Stomach (tissue), 9 donors: ENCODE measurements around the gene MCF2L. TPM values are rescaled to one million over a fixed set of nuclear protein-coding genes. Genes with fewer than 3 reads are reported as not detected.

ENCODE experiments used
- DNase-seq, 2 donors: peaks; one replicate each; pipeline versions ENCODE4 v3.0.0 to v3.0.0-alpha.2; 2013 to 2019
- H3K27ac ChIP-seq, 5 donors: fragments of 200-600 bp in 4 of 5; sonication (generic) in 4 of 5; one replicate each; pipeline ENCODE4 v1.5.1; 2013 to 2019; ENCODE audit warnings: mild to moderate bottlenecking in 1 of 5, moderate library complexity in 1 of 5
- H3K27me3 ChIP-seq, 3 donors: fragments of 200-600 bp; sonication (generic); one replicate each; pipeline ENCODE4 v1.5.1; 2017 to 2019; ENCODE audit warnings: mixed run types in 1 of 3
- H3K36me3 ChIP-seq, 4 donors: fragments of 200-600 bp; sonication (generic); 1 replicate in 3 of 4; 2 replicates in 1 of 4; pipeline ENCODE4 v1.5.1; 2016 to 2019
- H3K4me1 ChIP-seq, 4 donors: fragments of 200-600 bp; sonication (generic); one replicate each; pipeline ENCODE4 v1.5.1; 2016 to 2019
- H3K4me3 ChIP-seq, 4 donors: fragments of 200-600 bp; sonication (generic) in 3 of 4; one replicate each; pipeline ENCODE4 v1.5.1; 2016 to 2019; ENCODE audit warnings: mild to moderate bottlenecking in 1 of 4
- H3K9me3 ChIP-seq, 4 donors: fragments of 200-600 bp; sonication (generic); one replicate each; pipeline ENCODE4 v1.5.1; 2016 to 2019
- CTCF ChIP-seq, 7 experiments: fragments of 450-650 bp in 4 of 7; fragments of 200-600 bp in 3 of 7; sonication (generic) in 3 of 7; IDR thresholded peaks; one replicate each; pipeline ENCODE4 v1.5.1; 2016 to 2019; ENCODE audit warnings: antibody characterized with exemption in 7 of 7, control low read depth in 2 of 7, mild to moderate bottlenecking in 1 of 7
- EP300 ChIP-seq: sonication (generic); formaldehyde crosslinking; IDR thresholded peaks from one replicate; pipeline ENCODE4 v1.6.1; 2017; ENCODE audit warnings: antibody characterized with exemption
- POLR2A ChIP-seq, 4 donors: fragments of 450-650 bp; IDR thresholded peaks; one replicate each; pipeline ENCODE4 v1.6.1; 2016; ENCODE audit warnings: antibody characterized with exemption in 4 of 4, control low read depth in 2 of 4, mild to moderate bottlenecking in 1 of 4, moderate library complexity in 1 of 4
- POLR2AphosphoS5 ChIP-seq, 3 donors: sonication (generic); formaldehyde crosslinking; IDR thresholded peaks; one replicate each; pipeline ENCODE4 v1.6.1; 2016; ENCODE audit warnings: antibody characterized with exemption in 3 of 3
- WGBS, 5 donors: extraction: QIAGEN DNeasy Blood & Tissue Kit in 3 of 5; methylation state at CpG; one replicate each; pipeline versions ENCODE4 v1.1.5 to v1.1.7; 2013 to 2018; 5-methylcytosine and 5-hydroxymethylcytosine counted together
- intact Hi-C: fragments of 100-400 bp; cut with DNase I; formaldehyde crosslinking; loops from one replicate; pipeline ENCODE4 v1.15.1; 2023; ENCODE audit warnings: low total_unique reads
- polyA plus RNA-seq, 3 donors: library from polyadenylated mRNA; stranded (reverse); fragments of 200-250 nt; gene quantifications; one replicate each; pipeline ENCODE4 v1.2.3, GENCODE V29; 2013
- total RNA-seq, 5 donors: library from RNA; depleted of rRNA; stranded (reverse); fragments of >200 nt; gene quantifications; one replicate each; pipeline versions ENCODE4 v1.1.0 to v1.2.3, GENCODE V29; 2014 to 2016
- donor health status: healthy with polysubstance abuse.
- donor health status: Bipolar disorder and iron deficiency.
- donor health status: healthy.

Gene MCF2L
- total and polyA plus RNA-seq, 8 donors, result 10.8 to 363 (median 39.4) TPM

- Histone ChIP-seq H3K4me3 (no peak overlapping the region), H3K4me1 (peaks cover 0 to 27% (median 7%) of the 10 kb centered on the region in 4 donors), H3K36me3 (no peaks in the 10 kb centered on the region), H3K27me3 (peaks cover 0 to 13% (median 0%) of the 10 kb centered on the region in 3 donors), H3K27ac (peak overlapping the region; percentile 6 to 62 (median 61)), H3K9me3 (no peaks in the 10 kb centered on the region)
- intact Hi-C loops, result no loop called here
- TF ChIP-seq CTCF (IDR thresholded peaks at IDR 0.05) (no peak), POLR2AphosphoS5 (IDR thresholded peaks at IDR 0.05) (peak in 1 of 3 donors; percentile 25)
- 79 to 87% (median 84%) methylated on average over 28 to 29 of the region's 29 CpGs for WGBS, 5 donors
- peak in 1 of 2 donors; percentile 35 for DNase-seq
Observed at GRCh38 chr13:112958127-112958989, 10.7 kb upstream of the MCF2L start.

DNA sequence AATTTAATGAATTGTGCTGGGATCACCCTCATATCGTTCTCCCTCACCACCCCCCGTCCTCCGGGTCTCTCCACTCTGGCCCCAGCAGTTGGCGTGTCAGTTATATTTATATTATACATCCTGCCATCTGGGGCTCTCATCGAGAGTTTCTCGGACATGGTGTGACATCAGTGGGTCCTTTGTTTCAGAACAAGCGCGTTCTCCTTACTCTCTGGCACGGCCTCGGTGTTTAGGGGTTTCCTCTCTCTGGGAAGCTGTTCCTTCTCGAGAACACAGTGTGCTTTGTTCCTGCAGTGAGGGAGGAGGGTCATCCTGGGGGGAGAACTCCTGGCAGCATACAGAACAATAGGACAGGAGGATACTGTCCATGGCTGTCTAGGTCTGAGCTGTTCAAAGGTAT, 9.8 kb upstream of the MCF2L start:
- H3K27ac ChIP-seq, result peak overlapping the region in 4 of 5 donors; percentile 58 to 62 (median 61)
- 59 to 78% (median 72%) methylated on average over 11 of the region's 11 CpGs for WGBS, 5 donors
- intact Hi-C loops, result no loop called here

DNA sequence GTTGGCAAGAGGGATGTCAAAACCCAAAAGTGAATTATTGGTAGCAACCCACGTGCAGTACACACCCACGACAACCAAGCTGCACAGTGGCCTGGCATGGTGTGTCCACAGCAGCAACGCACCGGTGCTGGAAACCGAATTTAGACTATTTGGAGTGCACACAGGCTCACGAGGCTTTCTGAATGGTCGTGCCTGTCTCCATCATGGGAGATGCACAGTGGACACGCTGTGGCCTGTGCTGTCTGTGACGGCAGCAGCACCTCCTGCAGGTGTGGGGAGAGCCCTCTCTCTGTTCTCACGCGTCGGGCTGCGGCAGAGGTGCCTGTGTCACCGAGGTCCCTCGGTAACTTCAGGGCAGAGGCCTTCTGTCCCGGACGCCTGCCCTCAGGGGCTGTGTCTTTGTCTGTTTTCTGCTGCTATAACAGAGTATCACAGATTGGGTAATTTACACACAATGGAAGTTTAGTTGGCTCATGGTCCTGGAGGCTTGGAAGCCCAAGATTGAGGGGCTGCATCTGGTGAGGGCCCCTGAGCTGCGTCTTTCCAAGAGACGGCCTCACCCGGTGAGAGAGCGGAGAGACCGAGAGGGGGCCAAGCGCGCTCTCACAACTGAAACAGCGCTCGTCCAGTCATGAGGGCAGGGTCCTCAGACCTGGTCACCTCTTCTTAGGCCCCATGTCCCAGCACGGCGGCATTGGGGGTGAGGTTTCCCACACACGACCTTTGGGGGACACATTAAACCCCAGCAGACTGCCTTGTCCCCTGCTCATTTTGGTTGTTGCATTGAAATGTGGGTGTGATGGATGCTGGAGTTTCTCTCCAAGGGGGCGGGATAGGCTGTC, 9.1 kb upstream of the MCF2L start:
- H3K27ac ChIP-seq, result peak overlapping the region; percentile 16 to 53 (median 47)
- intact Hi-C loops, result no loop called here
- WGBS, 5 donors, result 86 to 94% (median 90%) methylated on average over 21 to 30 of the region's 30 CpGs
- no peak for DNase-seq
- peaks cover 0 to 14% (median 0%) of the 10 kb centered on the region in 3 donors for H3K27me3 ChIP-seq
- no peaks in the 10 kb centered on the region for H3K9me3 ChIP-seq
- peaks cover 0 to 11% (median 0%) of the 10 kb centered on the region in 4 donors for H3K4me1 ChIP-seq
- no peak overlapping the region for H3K4me3 ChIP-seq
- no peaks in the 10 kb centered on the region for H3K36me3 ChIP-seq
- TF ChIP-seq POLR2A (IDR thresholded peaks at IDR 0.05) (no peak), EP300 (no peak), CTCF (IDR thresholded peaks at IDR 0.05) (no peak)

More for the DNA sequence above, 9.8 kb upstream of the MCF2L start:
- Histone ChIP-seq H3K36me3 (no peaks in the 10 kb centered on the region), H3K4me3 (no peak overlapping the region), H3K9me3 (no peaks in the 10 kb centered on the region), H3K27me3 (peaks cover 0 to 13% (median 0%) of the 10 kb centered on the region in 3 donors), H3K4me1 (peaks cover 0 to 18% (median 2%) of the 10 kb centered on the region in 4 donors)
- TF ChIP-seq CTCF (IDR thresholded peaks at IDR 0.05), result no peak
- TF ChIP-seq EP300, result no peak
- peak in 2 of 3 donors; percentile 21 to 42 for TF ChIP-seq POLR2AphosphoS5 (IDR thresholded peaks at IDR 0.05)
- peak in 1 of 2 donors; percentile 69 for DNase-seq

DNA sequence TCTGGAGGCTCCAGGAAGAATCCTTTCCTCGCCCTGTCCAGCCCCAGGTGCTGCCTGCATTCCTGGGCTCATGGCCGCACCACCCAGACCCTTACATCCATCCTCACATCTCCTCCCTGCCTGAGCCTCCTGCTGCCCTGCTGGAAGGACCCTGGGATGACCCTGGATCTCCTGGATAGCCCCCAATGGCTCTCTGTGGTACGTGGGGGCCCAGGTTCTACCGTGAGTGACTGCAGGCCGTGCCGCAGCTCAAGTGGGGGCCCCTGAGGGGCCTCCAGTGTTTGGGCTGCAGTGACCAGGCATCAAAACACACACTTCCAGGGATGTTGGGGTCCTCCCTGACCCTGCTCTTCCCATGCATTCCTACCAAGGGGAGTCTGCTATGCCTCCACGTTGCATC, 8.3 kb upstream of the MCF2L start:
- no peak for DNase-seq
- TF ChIP-seq POLR2AphosphoS5 (IDR thresholded peaks at IDR 0.05) (no peak), EP300 (no peak), CTCF (IDR thresholded peaks at IDR 0.05) (no peak), POLR2A (IDR thresholded peaks at IDR 0.05) (no peak)
- H3K36me3 ChIP-seq, result no peaks in the 10 kb centered on the region
- no peak overlapping the region for H3K4me3 ChIP-seq
- peaks cover 0 to 9% (median 0%) of the 10 kb centered on the region in 4 donors for H3K4me1 ChIP-seq
- peaks cover 0 to 22% (median 0%) of the 10 kb centered on the region in 3 donors for H3K27me3 ChIP-seq
- H3K27ac ChIP-seq, result peak overlapping the region in 1 of 5 donors; percentile 18
- intact Hi-C loops, result no loop called here
- H3K9me3 ChIP-seq, result no peaks in the 10 kb centered on the region
- 75 to 88% (median 82%) methylated on average over 5 to 7 of the region's 7 CpGs for WGBS, 5 donors
